Measurements from ENCODE around the gene TRAPPC4. TPM values are rescaled to one million over a fixed set of nuclear protein-coding genes. Genes with fewer than 3 reads are reported as not detected.

Gene TRAPPC4
- total RNA-seq, 1 donor from 2014 or later = 60.4 TPM

DNA sequence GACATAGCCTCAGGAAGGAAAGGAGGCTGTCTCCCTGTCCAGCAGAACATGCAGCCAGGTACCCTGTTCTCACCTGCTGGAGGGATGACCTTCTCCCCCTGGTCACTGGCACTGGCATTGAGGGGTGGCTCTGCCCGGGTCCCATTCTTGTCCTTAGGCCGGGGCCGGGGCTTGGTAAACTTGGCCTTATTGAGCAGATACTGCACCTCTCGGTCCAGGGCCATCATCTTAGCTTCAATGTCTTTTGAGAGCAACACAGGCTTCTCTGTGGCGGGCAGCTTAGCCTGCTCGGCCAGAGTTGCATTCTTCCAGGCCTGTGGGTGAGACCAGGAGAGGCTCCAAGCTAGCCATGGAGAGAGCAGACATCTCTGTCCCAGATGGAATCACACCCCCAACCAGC lies 27.9 kb downstream of the TRAPPC4 start:
- no peaks in the 10 kb centered on the region for H3K4me1 Mint-ChIP-seq (ENCODE audit: unreplicated experiment)
- H3K36me3 Mint-ChIP-seq (ENCODE audit: low read depth, unreplicated experiment) = peaks cover 51% of the 10 kb centered on the region
- no peak overlapping the region for H3K4me3 Mint-ChIP-seq (ENCODE audit: unreplicated experiment)

DNA sequence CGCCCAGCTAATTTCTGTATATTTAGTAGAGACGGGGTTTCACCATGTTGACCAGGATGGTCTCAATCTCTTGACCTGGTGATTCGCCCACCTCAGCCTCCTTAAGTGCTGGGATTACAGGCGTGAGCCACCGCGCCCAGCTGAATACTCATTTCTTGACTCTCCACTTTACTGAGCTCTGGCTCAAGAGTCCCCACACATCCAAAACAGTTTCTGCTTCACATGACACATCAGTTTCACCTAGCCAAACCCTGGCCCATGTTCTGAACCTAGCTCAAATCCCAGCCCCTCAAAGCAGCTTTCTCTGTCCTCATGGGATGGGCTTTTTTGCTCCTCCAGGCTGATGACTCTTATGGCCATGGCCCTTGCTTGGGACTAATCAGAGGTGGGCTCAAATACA lies 28.6 kb downstream of the TRAPPC4 start:
- H3K4me1 Mint-ChIP-seq (ENCODE audit: unreplicated experiment) = no peaks in the 10 kb centered on the region
- peaks cover 8% of the 10 kb centered on the region for H3K27me3 Mint-ChIP-seq (ENCODE audit: unreplicated experiment)
- no peak for DNase-seq (ENCODE audit: low spot score)
- H3K27ac Mint-ChIP-seq (ENCODE audit: unreplicated experiment) = no peak overlapping the region
- TF ChIP-seq, protein P1, sequence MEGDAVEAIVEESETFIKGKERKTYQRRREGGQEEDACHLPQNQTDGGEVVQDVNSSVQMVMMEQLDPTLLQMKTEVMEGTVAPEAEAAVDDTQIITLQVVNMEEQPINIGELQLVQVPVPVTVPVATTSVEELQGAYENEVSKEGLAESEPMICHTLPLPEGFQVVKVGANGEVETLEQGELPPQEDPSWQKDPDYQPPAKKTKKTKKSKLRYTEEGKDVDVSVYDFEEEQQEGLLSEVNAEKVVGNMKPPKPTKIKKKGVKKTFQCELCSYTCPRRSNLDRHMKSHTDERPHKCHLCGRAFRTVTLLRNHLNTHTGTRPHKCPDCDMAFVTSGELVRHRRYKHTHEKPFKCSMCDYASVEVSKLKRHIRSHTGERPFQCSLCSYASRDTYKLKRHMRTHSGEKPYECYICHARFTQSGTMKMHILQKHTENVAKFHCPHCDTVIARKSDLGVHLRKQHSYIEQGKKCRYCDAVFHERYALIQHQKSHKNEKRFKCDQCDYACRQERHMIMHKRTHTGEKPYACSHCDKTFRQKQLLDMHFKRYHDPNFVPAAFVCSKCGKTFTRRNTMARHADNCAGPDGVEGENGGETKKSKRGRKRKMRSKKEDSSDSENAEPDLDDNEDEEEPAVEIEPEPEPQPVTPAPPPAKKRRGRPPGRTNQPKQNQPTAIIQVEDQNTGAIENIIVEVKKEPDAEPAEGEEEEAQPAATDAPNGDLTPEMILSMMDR (IDR thresholded peaks at IDR 0.05; ENCODE audit: unreplicated experiment) = no peak
- no peaks in the 10 kb centered on the region for H3K9me3 Mint-ChIP-seq (ENCODE audit: unreplicated experiment)
- H3K4me3 Mint-ChIP-seq (ENCODE audit: unreplicated experiment) = peak overlapping the region; percentile 34
- peaks cover 57% of the 10 kb centered on the region for H3K36me3 Mint-ChIP-seq (ENCODE audit: low read depth, unreplicated experiment)

More for the DNA sequence above, 27.9 kb downstream of the TRAPPC4 start:
- Mint-ChIP-seq H3K27me3 (ENCODE audit: unreplicated experiment) (peaks cover 8% of the 10 kb centered on the region), H3K9me3 (ENCODE audit: unreplicated experiment) (no peaks in the 10 kb centered on the region), H3K27ac (ENCODE audit: unreplicated experiment) (no peak overlapping the region)
- TF ChIP-seq, protein P1 (IDR thresholded peaks at IDR 0.05; ENCODE audit: unreplicated experiment) = no peak
- DNase-seq (ENCODE audit: low spot score) = no peak

DNA sequence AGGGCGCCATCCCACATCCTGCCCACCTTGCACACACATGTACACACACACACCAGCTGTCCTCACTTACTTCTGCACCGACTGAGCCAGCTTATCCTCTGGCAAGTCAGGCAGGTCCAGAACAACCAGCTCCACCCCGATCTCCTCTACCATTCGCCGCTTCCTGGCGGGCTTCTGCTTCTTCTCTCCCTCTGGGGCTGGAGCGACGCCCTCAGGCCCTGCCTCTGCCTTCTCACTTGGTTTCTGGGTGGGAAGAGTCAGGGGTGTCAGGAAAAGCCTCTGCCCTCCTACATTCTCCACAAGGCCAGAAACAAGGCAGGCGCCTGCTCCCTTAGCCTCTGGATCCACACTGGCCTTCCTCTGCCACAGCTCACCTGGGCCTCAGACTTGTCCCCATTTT lies 30.1 kb downstream of the TRAPPC4 start:
- Mint-ChIP-seq H3K27ac (ENCODE audit: unreplicated experiment) (no peak overlapping the region), H3K36me3 (ENCODE audit: low read depth, unreplicated experiment) (peaks cover 71% of the 10 kb centered on the region), H3K27me3 (ENCODE audit: unreplicated experiment) (peaks cover 8% of the 10 kb centered on the region), H3K9me3 (ENCODE audit: unreplicated experiment) (no peaks in the 10 kb centered on the region), H3K4me3 (ENCODE audit: unreplicated experiment) (peak overlapping the region; percentile 48), H3K4me1 (ENCODE audit: unreplicated experiment) (no peaks in the 10 kb centered on the region)
- DNase-seq (ENCODE audit: low spot score) = no peak
- TF ChIP-seq, protein P1 (IDR thresholded peaks at IDR 0.05; ENCODE audit: unreplicated experiment) = no peak

DNA sequence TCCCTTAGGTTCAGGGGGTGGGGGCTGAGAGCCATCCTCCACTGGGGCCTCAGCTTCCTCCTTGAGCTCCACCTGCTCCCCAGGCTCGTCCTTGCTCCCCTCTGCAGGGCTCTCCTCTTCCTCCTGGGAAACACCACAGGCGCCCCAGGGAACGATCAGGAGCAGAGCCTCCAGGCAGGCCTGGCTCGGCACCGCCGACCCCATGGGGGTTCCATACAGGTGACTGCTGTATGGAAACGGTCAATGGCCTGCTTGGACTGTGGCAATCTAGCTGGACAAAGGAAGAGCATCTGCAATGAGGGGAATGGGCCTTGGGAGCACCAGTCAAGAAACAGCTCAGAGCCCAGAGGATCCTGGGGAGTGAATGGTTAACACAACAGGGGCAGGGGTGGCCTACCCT lies 30.5 kb downstream of the TRAPPC4 start:
- Mint-ChIP-seq H3K9me3 (ENCODE audit: unreplicated experiment) (no peaks in the 10 kb centered on the region), H3K4me1 (ENCODE audit: unreplicated experiment) (no peaks in the 10 kb centered on the region), H3K27me3 (ENCODE audit: unreplicated experiment) (peaks cover 8% of the 10 kb centered on the region), H3K27ac (ENCODE audit: unreplicated experiment) (no peak overlapping the region), H3K4me3 (ENCODE audit: unreplicated experiment) (peak overlapping the region; percentile 48), H3K36me3 (ENCODE audit: low read depth, unreplicated experiment) (peaks cover 73% of the 10 kb centered on the region)
- no peak for DNase-seq (ENCODE audit: low spot score)
- TF ChIP-seq, protein P1 (IDR thresholded peaks at IDR 0.05; ENCODE audit: unreplicated experiment) = no peak

DNA sequence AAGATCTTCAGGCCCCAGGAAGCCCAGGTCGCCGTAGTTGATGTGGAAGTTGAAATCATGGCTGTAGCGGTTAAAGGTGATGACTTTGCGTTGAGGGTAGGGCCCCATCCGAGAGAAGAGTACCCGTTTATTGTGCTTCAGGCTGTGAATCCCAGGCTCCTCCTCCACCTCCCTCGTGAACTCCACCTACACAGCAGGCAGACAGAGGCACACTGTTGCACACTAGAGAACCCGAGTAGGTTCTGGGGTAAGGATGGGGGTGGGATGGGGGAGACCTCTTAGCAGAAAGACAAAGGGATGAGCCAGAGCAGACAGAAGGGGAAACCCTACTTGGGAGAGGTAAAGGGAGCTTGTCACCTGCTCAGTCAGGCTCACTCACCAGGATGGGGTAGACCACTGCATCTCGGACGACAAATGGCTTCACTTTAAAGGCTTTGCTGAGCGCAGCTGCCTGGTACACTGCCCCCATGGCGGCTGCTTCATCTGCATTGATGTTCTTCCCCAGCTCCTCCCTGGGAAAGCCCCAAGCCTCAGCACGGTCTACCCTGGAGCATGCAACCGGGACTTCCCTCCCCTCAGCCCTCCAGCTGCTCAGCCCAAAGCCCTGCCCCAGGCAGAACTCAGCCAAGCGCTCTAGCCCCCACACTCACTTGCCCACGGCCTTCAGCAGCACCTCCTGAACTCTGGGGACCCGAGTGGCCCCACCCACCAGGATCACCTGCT lies 33.0 kb downstream of the TRAPPC4 start:
- H3K4me3 Mint-ChIP-seq (ENCODE audit: unreplicated experiment) = no peak overlapping the region
- H3K36me3 Mint-ChIP-seq (ENCODE audit: low read depth, unreplicated experiment) = peaks cover 70% of the 10 kb centered on the region
- no peaks in the 10 kb centered on the region for H3K9me3 Mint-ChIP-seq (ENCODE audit: unreplicated experiment)
- peaks cover 12% of the 10 kb centered on the region for H3K27me3 Mint-ChIP-seq (ENCODE audit: unreplicated experiment)
- TF ChIP-seq, protein P1 (IDR thresholded peaks at IDR 0.05; ENCODE audit: unreplicated experiment) = no peak
- no peak for DNase-seq (ENCODE audit: low spot score)
- no peak overlapping the region for H3K27ac Mint-ChIP-seq (ENCODE audit: unreplicated experiment)
- H3K4me1 Mint-ChIP-seq (ENCODE audit: unreplicated experiment) = peaks cover 8% of the 10 kb centered on the region
